Muscle of back (tissue), 13 donors: Measurements from ENCODE around the gene TAS2R4. TPM values are rescaled to one million over a fixed set of nuclear protein-coding genes. Genes with fewer than 3 reads are reported as not detected.
"Not testable (repeated sequence)": the region's sequence is repeated elsewhere in the genome, so short reads cannot be mapped to it uniquely, and the experiment has no call there.

Experiments
- DNase-seq, 3 donors: peaks; one replicate each; pipeline versions ENCODE4 v3.0.0 to v3.0.0-alpha.2; 2013
- long read RNA-seq, 9 donors: transcript quantifications; one replicate each; lab custom pipeline, GENCODE V29; 2026
- polyA plus RNA-seq, 10 donors: library from polyadenylated mRNA; unstranded; fragments of 120-200 nt; gene quantifications; one replicate each; pipeline ENCODE4 v1.2.1, GENCODE V29; 2013; ENCODE audit not compliant: insufficient read length in 10 of 10

The TAS2R4 gene, protein sequence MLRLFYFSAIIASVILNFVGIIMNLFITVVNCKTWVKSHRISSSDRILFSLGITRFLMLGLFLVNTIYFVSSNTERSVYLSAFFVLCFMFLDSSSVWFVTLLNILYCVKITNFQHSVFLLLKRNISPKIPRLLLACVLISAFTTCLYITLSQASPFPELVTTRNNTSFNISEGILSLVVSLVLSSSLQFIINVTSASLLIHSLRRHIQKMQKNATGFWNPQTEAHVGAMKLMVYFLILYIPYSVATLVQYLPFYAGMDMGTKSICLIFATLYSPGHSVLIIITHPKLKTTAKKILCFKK
- 1 to 10 TPM in 4 of 10 donors, under 1 TPM in 6; 0.36 to 2.7 (median 0.73) TPM for polyA plus RNA-seq
- long read RNA-seq, donor 1, partial matches to known transcripts = 0 of 1 reads
- long read RNA-seq, donor 1, other reads (novel, unspliced or antisense) = 0 of 1 reads
- long read RNA-seq, donor 2 = 0 reads
- long read RNA-seq, donor 3 = 0 reads
- long read RNA-seq, donor 4 = 0 reads
- long read RNA-seq, donor 5, partial matches to known transcripts = 0 of 1 reads
- long read RNA-seq, donor 5, other reads (novel, unspliced or antisense) = 0 of 1 reads
- long read RNA-seq, donor 6, partial matches to known transcripts = 0 of 2 reads
- long read RNA-seq, donor 6, other reads (novel, unspliced or antisense) = 0 of 2 reads
- long read RNA-seq, donor 7, partial matches to known transcripts = 0 of 2 reads
- long read RNA-seq, donor 7, other reads (novel, unspliced or antisense) = 0 of 2 reads
- long read RNA-seq, donor 8 = 0 reads
- long read RNA-seq, donor 9 = 0 reads

DNA sequence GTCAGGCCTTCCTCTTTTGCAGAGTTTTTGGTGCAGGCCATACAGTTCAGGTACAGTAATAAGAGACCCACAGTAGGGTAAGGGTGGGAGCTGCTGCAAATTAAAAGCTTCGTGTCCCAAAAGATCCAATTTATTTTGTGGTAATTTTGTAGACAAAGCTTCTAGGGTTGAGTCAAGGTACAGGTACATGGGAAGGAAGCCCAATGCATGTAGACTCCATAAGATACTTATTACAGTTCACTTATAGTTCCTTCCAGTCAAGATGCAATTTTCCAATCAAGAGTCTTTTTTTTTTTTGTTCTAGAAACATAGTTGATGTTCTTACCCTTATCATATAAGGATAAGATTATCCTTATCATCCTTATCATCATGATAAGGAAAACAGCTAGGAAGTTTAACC, at the start of gene TAS2R4:
Gene TAS2R4, plus strand, starts transcription at position 301 of the 400 bp plus-strand sequence. CDS start 1,815 bp downstream, outside the sequence.
- no peak for DNase-seq

DNA sequence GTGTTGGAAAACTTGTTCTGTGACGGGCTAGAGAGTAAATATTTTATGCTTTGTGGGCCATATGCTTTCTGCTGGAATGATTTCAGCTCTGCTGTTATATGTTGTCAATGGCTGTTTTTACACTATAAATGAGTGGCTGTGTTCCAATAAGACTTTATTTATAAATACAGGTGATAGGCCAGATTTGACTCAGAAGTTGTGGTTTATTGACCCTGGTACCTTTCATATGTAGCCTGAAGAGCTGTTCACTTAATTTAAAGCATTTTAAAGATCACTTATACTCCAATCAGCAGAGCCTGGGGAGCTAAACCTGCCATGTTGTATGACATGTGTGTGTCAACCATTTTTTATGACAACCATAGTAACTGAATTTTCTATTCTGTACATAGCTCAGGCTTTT, 47.5 kb upstream of the TAS2R4 start:
- no peak for DNase-seq

DNA sequence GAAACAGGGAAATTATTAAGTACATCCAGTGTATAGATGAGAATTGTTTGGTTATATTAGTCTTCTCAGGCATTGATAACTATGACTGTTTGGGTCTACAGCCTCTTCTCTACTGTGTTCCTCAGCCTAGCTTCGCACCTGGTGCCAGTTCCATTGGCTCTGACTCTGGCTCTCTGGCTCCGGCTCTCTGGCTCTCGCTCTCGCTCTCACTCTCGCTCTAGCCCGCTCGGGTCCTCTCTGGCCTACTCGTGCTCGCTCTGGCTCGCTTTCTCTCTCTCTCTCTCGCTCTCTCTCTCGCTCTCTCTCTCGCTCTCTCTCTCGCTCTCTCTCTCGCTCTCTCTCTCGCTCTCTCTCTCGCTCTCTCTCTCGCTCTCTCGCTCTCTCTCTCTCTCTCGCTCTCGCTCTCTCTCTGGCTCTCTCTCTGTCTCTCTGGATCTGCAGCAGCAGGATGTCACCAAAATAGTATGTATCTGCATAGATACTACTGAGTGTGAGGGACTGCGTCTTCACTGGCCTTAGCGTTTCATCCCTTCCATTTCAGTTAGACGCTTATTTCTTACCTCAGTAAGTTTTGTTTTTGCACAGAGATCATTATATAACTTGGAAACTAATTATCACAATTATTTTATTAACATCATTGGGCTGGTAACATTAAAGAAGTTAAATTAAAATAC, 44.9 kb upstream of the TAS2R4 start:
- no peak for DNase-seq

DNA sequence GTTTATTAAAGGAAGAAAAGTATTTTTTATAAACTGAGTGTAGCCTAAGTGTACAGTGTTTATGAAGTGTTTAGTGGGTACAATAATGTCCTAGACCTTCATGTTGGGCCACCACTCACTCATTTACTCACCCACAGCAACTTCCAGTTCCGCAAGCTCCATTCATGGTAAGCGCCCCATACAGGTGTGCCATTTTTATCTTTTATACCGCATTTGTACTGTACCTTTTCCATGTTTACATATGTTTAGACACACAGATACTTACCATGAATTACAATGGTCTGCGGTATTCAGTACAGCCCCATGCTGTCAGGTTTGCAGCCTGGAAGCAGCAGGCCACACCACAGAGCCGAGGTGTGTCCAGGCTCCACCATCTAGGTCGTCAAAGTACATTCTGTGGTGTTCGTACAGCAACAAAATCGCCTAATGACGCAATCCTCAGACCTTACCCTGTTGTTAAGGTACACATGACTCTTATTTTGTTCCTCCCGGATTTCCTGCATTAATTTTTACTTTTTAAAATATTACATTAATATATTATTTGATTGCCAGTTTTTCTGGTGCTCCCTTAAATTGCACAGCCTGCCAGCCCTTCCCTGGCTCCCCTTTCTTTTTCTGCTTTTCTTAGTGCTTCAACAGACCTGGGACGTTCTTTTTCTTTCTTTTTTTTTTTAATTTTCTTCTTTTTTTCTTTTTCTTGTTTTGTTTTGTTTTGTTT, 39.2 kb upstream of the TAS2R4 start:
- peak in 1 of 3 donors; percentile 8 for DNase-seq

DNA sequence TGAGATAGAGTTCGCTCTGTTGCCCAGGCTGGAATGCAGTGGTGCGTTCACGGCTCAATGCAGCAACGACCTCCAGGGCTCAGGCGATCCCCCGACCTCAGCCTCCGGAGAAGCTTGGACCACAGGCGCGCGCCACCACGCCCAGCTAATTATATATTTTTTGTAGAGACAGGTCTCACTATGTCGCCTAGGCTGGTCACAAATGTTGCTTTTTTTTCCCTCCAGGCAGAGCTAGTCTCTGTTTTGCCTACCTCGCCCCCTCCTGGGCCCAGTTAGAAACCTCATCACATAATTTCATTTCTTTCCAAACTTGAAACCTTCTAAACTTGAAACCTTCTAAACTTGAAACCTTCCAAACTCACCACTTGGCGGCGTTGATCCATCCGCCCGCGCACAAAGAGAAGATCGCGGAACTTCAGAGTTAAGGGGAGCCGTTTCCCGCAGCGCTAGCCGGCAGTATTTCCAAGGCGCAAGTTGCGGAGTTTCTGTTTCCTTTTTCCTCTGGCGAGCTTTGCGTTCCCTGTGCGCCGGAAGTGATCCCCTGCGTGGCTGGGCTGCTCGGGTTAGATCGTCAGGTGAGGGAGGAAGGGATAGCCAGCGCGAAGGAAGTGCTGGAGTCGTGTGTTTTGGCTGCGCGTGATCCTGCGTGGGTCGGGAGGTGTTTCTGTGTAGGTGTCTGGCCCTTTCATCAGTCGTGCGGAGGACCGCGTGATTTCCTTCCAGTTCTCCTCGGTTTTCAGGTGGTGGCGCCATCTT, 38.5 kb upstream of the TAS2R4 start, which contains the start of gene SSBP1:
Gene SSBP1, plus strand, starts transcription at position 523 of the 756 bp plus-strand sequence. CDS start 809 bp downstream, outside the sequence.
- peak; percentile 97 to 98 (median 97) for DNase-seq

DNA sequence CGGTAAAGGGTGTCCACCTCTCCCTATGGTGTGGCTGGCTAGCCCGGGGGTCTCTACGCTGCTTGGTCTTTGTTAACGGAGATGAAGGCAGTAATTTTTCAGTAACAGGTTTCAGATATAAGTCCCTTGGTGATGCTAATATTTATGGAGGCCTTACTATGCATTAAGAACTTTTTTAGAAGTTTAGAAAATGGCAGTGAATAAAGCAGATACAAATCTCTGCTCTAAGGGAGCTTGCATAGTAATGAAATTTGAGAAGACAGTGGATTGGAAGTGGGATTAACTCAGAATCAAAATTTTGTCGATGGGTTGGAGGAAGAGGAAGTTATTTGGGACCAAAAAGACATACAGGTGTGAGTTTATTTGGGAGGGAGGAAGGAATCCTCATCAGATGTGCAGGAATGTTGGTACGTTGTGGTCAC, 37.9 kb upstream of the TAS2R4 start:
- DNase-seq = no peak

DNA sequence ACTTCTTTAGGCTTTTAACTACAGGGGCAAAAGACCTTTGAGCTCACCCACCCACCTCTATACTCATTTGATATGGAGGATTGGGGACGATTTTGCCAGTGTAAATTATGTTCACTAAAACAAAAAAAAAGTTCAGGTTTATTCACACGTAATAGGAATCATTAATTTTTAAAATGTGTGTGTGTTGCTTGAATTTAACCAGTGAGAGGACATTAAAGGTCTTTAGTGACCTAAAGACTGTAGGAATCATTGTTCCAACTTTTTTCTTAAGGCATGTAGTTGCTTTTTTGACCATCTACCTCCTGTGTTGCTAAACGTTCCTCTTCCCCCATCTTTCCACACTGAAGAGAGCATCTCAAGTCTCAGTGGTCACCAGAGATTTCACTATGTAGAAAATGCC, 37.2 kb upstream of the TAS2R4 start:
- DNase-seq = no peak

DNA sequence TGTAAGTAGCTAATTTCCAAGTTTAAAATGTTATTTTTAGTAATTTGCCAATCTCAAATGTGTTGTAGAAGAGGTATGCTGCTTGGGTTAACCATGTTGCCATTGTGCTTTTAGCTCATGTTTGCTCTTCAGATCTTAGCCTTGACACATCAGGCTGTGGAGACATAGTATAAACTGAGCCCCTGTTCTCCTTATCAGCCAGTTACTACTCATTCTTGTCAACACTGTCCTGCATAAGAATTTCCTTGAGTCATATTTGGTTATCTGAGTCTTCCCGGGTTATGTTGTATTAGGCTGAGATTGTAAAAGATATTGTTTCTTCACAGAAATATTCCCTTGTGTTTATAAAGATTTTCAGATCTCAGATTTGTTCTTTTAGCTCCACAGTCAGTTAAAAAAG, 34.2 kb upstream of the TAS2R4 start:
- DNase-seq = no peak

DNA sequence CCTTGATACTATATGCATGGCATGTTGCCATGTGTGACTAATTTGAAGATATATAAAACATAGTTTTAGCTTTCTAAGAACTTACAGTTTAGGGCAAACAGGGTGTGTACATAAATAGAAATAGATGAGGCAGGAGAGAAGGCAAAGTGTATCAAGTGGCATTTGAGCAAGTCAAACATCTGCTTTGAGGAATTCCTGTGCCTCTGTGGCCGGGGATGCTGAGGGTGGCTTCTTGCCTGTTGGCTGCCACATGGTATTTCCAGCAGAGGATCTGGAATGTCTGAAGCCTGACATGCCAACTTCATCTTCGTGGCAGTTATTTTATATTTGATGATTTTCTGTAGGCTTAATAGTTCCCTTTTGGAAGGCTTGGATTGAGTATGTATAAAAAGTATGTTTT, 32.3 kb upstream of the TAS2R4 start:
- DNase-seq = no peak

DNA sequence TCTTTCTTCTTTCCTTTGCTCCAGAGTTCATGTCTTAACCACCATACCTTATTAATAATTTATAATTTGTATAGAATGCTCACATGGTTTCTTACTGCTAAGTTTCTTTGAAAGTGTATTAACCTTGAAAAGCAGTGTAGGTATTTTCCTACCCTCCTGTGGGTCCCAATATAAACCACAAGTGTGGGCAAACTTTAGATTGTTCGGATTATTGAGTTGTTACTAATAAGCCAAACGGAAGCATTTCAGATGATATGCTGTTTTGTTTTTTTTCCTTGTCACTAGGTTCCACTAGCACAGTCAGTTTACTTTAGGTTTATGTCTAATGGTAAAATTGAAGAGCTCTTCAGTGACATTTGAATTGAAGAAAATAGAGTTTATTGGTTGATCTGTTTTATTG, 28.1 kb upstream of the TAS2R4 start:
- DNase-seq = no peak

DNA sequence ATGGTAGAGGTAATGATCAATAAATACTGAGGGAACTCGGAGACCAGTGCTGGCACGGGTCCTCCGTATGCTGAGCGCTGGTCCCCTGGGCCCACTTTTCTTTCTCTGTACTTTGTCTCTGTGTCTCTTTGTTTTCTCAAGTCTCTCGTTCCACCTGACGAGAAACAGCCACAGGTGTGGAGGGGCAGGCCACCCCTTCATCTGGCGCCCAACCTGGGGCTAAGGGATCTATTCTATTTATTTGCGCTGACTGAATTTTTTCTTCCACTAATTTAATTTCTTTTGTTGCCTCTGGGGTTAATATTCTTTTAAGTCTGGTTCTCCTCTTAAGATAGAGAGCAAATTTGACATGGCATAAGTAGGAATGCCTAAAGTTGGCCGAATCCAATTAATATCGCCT, 24.6 kb upstream of the TAS2R4 start:
- DNase-seq = not testable (repeated sequence)

DNA sequence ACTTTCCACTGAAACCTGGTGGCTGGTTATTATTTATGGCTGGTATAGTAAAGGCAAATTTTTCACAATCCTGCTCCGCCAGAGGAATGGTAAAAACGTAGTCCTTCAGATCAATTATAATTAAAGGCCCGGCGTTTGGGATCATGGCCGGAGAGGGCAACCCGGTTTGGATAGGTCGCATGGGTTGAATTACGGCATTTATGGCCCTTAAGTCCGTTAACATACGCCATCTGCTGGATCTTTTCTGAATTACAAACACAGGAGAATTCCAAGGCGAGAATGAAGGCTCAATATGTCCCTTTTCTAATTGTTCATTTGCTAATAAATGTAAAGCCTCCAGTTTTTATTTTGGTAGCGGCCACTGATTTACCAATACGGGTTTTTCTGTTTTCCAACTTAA, 23.8 kb upstream of the TAS2R4 start:
- no peak for DNase-seq

DNA sequence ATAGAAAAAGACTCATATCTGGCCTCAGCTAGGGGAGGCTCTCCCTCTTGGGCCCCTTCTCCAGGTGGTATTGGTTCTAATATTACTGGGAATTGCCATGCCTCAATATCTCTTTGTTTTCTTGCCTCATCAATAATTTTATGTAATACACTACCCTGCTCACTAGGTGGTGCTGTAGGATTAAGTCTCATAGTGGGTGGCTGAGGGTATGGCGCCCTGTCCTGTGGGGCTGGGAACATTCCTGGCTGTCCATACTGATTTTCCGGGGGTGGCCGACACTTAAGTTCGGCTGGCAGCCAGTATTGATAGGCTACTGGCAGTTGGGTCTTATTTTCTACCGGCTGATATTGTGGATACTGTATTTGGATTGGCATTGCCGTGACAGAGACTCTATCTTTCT, 21.5 kb upstream of the TAS2R4 start:
- DNase-seq = no peak

DNA sequence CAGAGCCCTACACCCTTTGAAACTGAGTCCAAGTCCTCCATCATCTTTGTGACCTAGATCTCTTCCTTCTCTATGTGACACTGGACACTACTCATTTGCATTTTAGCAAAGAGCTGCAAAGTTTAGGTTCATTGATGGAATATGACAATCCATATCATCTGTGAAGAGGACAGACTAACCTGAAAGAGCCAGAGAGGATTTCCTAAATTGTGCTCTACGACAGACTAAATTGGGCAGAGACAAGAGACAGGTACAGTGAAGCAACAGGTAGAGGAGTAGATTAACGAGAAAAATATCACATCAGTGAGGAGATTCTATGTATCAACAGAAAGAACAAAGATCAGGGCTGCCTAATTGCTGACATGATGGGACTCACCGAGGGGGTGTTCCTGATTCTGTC, 12.7 kb upstream of the TAS2R4 start, which contains the start of gene TAS2R3:
Gene TAS2R3, plus strand, starts transcription at position 301 of the 400 bp plus-strand sequence. Its CDS starts 62 bp downstream, at position 363.
- DNase-seq = no peak

DNA sequence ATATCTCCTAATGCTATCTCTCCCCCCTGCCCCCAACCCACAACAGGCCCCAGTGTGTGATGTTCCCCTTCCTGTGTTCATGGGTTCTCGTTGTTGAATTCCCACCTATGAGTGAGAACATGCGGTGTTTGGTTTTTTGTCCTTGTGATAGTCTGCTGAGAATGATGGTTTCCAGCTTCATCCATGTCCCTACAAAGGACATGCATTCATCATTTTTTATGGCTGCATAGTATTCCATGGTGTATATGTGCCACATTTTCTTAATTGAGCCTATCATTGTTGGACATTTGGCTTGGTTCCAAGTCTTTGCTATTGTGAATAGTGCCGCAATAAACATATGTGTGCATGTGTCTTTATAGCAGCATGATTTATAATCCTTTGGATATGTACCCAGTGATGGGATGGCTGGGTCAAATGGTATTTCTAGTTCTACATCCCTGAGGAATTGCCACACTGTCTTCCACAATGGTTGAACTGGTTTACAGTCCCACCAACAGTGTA, 6.3 kb upstream of the TAS2R4 start:
- not testable (repeated sequence) for DNase-seq

DNA sequence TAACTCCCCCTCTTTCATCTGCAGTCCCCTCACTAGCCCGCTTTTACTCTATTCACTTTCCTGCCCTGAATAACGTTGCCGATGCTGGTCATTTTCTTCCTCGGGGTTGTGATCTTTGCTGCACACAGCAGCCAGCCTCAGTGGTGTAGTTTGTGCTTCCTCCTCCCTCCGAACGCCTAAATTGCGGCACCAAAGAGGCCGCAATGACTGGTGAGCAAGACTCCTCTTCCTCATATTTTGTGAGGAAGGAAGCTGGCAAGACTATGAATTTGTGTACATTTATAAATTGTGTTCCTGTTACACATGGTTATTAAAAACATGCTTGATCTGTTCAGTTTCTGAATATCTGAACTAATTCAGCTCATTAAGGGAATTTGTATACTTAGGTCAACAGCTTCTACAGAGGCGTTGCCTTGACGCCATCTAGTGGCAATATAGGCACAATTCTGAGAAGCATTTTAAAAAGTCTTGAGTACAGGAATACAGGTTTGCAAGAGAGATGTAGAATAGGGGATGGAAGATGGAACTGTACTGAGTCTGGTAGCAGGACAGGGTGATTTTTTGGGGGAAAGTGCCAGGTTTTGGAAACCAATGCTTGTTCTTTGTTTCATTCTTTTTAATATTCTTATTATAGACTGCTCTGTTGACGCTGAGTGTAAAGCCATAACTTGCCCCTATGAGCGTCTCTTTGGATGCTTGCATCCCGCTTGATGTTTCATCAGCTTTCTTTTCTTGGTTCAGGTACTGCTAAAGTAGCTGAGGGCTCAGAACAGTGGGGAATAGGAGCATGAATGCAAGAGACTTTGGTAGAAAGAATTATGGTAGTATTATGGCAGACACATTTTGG, 9.5 kb downstream of the TAS2R4 start:
- DNase-seq = peak; percentile 10 to 39 (median 24)

DNA sequence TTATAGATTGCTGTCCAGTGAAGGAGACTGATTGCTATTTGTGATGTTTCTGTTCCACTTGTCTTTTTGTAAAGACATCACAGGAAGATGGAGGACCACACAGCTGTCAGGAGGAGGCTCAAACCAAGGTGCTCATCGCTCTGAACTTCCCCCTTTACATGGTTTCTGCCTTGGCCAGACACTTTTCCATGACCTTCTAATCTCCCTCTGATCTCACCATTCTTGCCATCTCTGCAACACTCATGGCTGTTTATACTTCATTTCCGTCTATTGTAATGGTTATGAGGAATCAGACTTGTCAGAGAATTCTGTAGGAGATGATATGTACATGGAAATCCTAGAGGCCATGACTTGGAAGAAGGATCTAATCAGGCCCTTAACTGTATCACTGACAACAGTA, 11.8 kb downstream of the TAS2R4 start:
- no peak for DNase-seq

DNA sequence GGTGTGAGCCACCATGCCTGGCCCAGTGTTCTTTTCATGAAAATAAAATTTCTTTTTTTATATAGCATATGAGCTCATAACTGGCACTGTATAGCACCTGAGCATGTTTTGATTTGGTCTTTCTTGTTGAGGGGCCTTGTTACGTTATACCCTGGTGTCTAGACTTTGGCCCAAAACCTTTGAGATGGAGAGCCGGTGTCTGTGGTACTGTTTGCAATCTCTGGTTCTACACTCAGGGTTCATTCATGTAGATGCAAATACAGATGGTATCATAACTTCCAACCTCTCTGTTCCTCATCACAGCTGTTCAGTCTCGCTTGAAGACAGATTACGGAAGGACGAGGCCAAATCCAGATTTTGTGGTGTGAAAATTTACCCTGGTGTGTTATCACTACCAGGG, 13.4 kb downstream of the TAS2R4 start, which contains the start of gene TAS2R5:
Gene TAS2R5, plus strand, starts transcription at position 301 of the 400 bp plus-strand sequence. CDS start 145 bp downstream, outside the sequence.
- DNase-seq = no peak

DNA sequence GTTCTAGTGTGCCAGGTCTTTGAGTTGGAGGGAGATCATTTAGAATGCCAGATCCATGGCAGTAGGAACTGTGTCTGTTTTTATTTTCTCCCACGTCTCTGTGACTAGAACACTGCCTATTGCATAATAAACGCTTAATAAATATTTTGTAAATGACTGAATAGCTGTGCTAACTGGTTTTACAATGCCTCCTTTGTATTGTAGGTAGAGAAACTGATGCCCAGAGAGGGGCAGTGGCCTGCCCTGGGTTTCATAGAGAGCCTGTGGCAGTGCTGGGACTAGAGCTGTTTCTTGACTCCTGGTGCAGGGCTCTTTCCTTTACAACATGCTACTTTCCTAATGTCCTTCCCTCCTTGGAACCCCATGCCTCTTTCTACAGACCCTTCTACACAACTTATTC, 16.1 kb downstream of the TAS2R4 start:
- no peak for DNase-seq
